ENCODE results near the gene INAVA.

INAVA gene

GRCh38 chr1:200894712-200895442 is at the start of gene INAVA:
TSS of gene INAVA (plus strand) at chr1:200894900. CDS start at chr1:200898401, 3,501 bp downstream.
- no peak for DNase-seq

- DNase-seq, result no peak
Measured at GRCh38 chr1:200845360-200845759, 49.3 kb upstream of the INAVA start.

GRCh38 chr1:200846398-200846797 is 48.3 kb upstream of the INAVA start:
- DNase-seq, result no peak

DNA sequence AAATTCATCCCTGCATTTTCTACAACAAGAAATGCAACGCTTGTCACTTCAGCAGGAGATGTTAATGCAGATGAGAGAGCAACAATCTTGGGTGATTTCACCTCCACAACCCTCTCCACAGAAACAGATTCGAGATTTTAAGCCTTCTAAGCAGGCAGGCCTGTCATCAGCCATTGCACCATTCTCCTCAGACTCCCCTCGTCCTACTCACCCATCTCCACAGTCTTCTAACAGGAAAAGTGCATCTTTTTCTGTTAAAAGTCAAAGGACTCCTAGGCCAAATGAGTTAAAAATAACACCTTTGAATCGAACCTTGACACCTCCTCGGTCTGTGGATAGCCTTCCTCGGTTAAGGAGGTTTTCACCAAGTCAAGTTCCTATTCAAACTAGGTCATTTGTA is 45.3 kb upstream of the INAVA start:
- no peak for DNase-seq

- no peak for DNase-seq
Measured at GRCh38 chr1:200850554-200850953, 44.1 kb upstream of the INAVA start.

- DNase-seq, result no peak
Measured at GRCh38 chr1:200856716-200857357, 37.9 kb upstream of the INAVA start.

- no peak for DNase-seq
Measured at GRCh38 chr1:200857804-200858203, 36.9 kb upstream of the INAVA start.

- DNase-seq, result no peak
Measured at GRCh38 chr1:200861937-200862647, 32.6 kb upstream of the INAVA start.

GRCh38 chr1:200862713-200863415 is 31.8 kb upstream of the INAVA start:
- DNase-seq, result no peak

DNA sequence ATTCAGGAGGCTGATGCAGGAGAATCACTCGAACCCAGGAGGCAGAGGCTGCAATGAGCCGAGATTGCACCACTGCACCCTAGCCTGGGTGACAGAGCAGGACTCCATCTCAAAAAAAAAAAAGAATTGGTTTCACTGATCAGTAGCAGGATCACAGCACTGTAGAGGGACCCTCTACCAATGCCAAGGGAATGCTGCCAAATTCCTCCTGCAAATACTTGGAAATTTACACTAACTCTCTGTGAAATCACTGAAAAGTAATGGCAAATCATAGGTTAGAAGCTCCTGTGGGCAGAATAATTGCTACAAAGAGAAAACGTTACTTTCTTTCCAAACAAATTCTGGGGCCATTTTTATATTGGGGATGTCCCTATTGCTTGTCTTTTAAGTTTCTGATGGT is 28.6 kb upstream of the INAVA start:
- no peak for DNase-seq

DNA sequence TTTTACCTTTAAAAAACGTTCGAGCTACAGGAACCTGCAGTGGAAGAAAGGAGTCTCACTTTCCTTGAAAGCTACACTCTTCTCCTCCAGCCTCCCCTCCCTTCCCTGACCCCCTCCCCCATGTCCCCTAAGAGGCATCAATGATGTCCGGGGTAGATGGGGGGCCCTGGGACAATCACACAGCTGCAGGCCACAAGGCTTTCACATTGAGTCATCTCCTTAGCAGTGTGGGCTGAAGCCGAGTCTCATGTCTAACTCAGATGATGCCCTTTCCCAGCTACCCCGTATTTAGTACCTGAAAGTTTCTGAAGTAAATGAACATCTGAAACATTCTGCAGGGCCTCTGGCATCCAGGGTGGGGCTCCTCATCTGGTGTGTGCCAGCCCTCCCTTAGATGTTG is 28.2 kb upstream of the INAVA start:
- DNase-seq, result no peak

DNA sequence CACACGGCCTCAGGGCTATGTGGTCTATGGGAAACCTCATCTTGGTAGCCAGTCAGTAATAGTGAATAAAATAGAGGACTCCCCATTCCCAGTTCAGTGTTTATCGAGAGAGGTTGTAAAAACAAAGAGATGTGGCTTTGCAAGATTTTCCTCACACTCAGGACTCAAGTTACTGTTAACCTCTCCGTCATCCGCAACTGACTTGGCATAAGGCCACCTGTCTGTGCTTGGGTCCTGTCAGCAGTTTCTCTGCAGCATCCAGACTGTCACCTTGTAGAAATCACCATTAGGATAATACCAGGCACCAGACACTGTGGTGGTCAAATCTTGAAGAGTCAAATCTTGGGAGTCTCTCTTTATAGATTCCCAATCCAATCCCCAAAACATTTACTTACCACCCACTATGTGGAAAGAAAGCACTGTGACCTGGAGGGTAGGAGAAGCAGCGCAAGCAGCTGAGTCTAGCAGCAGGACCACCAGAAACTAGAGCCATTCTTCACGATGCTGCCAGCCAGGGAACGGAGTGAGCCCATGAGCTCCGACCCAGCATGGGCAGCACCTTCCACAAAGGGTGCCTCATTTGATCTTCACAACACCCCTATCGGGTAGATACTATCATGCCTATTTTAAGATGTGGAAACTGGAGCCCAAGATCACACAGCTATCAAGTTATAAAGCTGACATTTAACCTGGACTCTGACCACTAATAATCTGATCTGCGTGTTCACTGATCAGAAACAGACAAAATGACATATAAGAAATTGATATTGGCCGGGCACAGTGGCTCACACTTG is 27.5 kb upstream of the INAVA start:
- DNase-seq, result peak in 1 of 2 experiments; percentile 8

DNA sequence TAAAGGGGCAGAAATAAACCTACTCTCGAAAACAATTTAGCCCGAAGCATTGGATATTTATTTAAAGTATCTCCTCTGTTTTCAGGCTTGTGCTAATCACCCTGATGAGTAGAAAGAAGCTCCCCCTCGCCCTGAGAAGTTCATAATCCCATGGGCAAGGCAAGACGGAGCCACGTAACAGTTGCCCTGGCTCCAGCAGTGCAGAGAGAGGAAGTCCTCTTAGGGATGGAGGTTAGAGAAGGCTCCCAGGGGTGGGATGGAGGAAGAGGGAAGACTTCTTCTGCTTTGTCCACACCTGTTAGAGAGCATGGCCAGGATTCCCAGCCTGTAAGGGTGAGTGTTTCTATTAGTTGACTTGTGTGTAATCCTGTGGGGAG is 25.3 kb upstream of the INAVA start:
- DNase-seq, result no peak

DNA sequence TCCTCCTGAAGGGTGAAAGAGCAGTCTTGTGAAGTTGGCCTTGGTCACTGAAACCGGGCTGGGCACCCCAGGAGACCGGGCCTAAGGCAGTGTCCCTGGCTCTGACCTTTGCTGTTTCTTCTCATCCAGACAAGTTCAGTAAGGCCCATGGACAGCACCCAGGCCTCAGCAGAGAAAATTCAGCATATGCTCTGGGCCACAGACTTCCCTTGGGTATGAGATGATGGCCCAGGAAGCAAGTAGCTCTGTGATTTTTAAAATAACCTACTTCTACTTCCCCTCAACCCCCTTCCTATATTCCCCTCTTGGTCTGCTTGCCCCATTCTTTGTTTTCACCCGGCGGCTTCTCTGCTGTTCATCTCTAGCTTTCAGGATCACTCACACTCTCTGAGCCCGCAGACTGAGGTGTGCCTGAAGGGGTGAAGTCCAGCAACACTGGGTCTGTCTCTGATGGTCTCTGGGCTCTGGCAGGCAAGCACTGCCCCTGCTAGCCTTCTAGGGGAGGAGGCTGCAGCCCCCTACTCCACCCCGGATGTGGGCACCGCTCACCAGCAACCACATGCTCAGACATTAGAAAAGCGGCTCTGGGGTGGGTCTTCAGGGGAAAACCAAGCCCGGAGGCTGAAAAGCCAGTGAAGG is 24.8 kb upstream of the INAVA start:
- DNase-seq, result no peak

GRCh38 chr1:200872446-200873115 is 22.1 kb upstream of the INAVA start, which contains the start of gene GPR25:
TSS of gene GPR25 (plus strand) at chr1:200872981. CDS start at chr1:200873038, 57 bp downstream.
- DNase-seq, result no peak

DNA sequence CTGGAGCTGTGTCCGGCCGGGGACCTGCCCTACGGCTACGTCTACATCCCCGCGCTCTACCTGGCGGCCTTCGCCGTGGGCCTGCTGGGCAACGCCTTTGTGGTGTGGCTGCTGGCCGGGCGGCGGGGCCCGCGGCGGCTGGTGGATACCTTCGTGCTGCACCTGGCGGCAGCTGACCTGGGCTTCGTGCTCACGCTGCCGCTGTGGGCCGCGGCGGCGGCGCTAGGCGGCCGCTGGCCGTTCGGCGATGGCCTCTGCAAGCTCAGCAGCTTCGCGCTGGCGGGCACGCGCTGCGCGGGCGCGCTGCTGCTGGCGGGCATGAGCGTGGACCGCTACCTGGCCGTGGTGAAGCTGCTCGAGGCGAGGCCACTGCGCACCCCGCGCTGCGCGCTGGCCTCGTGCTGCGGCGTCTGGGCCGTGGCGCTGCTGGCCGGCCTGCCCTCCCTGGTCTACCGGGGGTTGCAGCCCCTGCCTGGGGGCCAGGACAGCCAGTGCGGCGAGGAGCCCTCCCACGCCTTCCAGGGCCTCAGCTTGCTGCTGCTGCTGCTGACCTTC is 21.5 kb upstream of the INAVA start:
- DNase-seq, result no peak

DNA sequence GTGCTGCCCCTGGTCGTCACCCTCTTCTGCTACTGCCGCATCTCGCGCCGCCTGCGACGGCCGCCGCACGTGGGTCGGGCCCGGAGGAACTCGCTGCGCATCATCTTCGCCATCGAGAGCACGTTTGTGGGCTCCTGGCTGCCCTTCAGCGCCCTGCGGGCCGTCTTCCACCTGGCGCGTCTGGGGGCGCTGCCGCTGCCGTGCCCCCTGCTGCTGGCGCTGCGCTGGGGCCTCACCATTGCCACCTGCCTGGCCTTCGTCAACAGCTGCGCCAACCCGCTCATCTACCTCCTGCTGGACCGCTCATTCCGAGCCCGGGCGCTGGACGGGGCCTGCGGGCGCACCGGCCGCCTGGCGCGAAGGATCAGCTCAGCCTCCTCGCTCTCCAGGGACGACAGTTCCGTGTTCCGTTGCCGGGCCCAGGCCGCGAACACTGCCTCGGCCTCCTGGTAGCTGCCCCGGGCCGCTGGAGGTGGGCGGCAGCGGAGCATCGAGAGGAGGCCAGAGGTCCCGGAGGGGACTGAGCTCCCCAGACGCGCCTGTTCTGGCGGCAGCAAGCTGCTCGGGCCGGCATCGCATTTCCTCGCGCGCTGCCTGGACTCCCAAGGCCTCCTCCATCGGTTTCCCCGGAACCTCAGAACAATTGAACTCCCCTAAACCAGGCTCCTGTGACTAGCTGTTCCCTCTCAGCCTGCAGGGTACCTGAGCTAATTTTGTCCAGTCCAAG is 20.9 kb upstream of the INAVA start:
- no peak for DNase-seq

- no peak for DNase-seq
Measured at GRCh38 chr1:200874694-200875093, 20.0 kb upstream of the INAVA start.

DNA sequence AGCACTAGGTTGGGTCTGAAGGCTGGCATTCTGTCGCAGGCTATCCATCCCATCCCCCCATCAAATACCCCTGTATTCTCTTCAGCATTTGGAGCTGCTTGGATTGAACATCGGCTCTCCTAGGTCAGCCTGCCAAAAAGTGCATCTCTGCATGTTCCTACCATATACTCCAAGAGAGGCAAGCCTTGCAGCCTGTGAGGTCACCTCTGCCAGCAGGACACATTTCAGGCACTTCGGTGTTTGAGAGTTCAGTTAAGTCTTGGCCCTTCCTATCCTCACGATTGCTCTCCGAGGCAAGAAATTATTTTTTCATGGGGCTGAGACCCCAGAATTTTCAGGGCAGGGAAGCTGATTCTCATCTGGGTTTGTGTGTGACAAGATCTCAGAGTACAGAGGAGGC is 19.3 kb upstream of the INAVA start:
- no peak for DNase-seq

DNA sequence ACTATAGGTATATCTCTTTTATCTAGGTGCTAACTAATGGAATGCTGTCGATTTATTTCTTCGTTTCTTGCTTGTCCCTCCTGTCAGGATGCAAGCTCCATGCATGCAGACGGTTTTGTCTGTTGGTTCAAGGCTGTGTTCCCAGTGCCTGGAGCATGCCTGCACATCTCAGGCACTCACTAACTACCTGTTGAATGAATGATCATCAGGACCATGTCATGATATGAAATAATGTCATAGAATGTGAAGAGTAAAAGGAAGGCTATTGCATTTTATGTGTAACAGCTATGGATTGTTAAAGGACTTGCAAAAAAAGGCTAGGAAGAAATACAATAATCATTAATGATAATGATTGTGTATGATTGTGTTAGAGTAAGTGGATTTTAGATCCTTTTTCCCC is 17.7 kb upstream of the INAVA start:
- no peak for DNase-seq
